Neural progenitor cell (in vitro differentiated cells): ENCODE results near the gene PNKP. TPM values are rescaled to one million over a fixed set of nuclear protein-coding genes. Genes with fewer than 3 reads are reported as not detected.
A peak's percentile ranks its signal among the peaks of the same experiment; 100 is the strongest.

Source experiments
- DNase-seq: peaks from one replicate; pipeline ENCODE4 v3.0.0-alpha.2; 2016; ENCODE audit warnings: low spot score
- H2AFZ ChIP-seq: fragments of 200-600 bp; sonication (generic); replicated peaks from 2 replicates; pipeline ENCODE4 v1.6.1; 2016; ENCODE audit warnings: antibody characterized with exemption
- H3F3A ChIP-seq: fragments of 200-600 bp; sonication (generic); 2 replicates; pipeline ENCODE4 v1.6.1; 2016; ENCODE audit warnings: antibody characterized with exemption, low read depth
- H3K27ac ChIP-seq: fragments of 200-600 bp; sonication (generic); 2 replicates; pipeline ENCODE4 v1.5.1; 2016; ENCODE audit warnings: mild to moderate bottlenecking
- H3K27me3 ChIP-seq: fragments of 200-600 bp; sonication (generic); 2 replicates; pipeline ENCODE4 v1.6.1; 2016; ENCODE audit warnings: mild to moderate bottlenecking, moderate library complexity
- H3K36me3 ChIP-seq: fragments of 200-600 bp; sonication (generic); 2 replicates; pipeline ENCODE4 v1.5.1; 2016
- H3K4me1 ChIP-seq: fragments of 200-600 bp; sonication (generic); 2 replicates; pipeline ENCODE4 v1.6.1; 2016; ENCODE audit warnings: mixed run types
- H3K4me2 ChIP-seq: fragments of 200-600 bp; sonication (generic); 2 replicates; pipeline ENCODE4 v1.6.1; 2016
- H3K4me3 ChIP-seq: fragments of 200-600 bp; sonication (generic); 2 replicates; pipeline ENCODE4 v1.5.1; 2016
- H3K79me2 ChIP-seq: fragments of 200-600 bp; sonication (generic); 2 replicates; pipeline ENCODE4 v1.6.1; 2016; ENCODE audit warnings: low read depth
- H3K9ac ChIP-seq: fragments of 200-600 bp; sonication (generic); 2 replicates; pipeline ENCODE4 v1.6.1; 2016
- H3K9me3 ChIP-seq: fragments of 200-600 bp; sonication (generic); 2 replicates; pipeline ENCODE4 v1.5.1; 2016; ENCODE audit warnings: low read depth
- H4K20me1 ChIP-seq: fragments of 200-600 bp; sonication (generic); 2 replicates; pipeline ENCODE4 v1.6.1; 2016; ENCODE audit warnings: low read depth
- H3K27ac Mint-ChIP-seq: 3 replicates; pipeline ENCODE4 v1.8.0; 2021; ENCODE audit warnings: mixed read lengths
- H3K27me3 Mint-ChIP-seq: 2 replicates; pipeline ENCODE4 v1.8.0; 2022; ENCODE audit warnings: low read depth, mild to moderate bottlenecking, inconsistent platforms, moderate library complexity, mixed read lengths; ENCODE audit not compliant: insufficient read depth
- H3K36me3 Mint-ChIP-seq: 3 replicates; pipeline ENCODE4 v1.8.0; 2021; ENCODE audit warnings: mixed read lengths
- H3K4me1 Mint-ChIP-seq: 3 replicates; pipeline ENCODE4 v1.8.0; 2021; ENCODE audit warnings: mixed read lengths
- H3K4me3 Mint-ChIP-seq: 3 replicates; pipeline ENCODE4 v1.8.0; 2021; ENCODE audit warnings: mild to moderate bottlenecking, moderate library complexity, mixed read lengths
- H3K9me3 Mint-ChIP-seq: 3 replicates; pipeline ENCODE4 v1.8.0; 2020; ENCODE audit warnings: mixed read lengths
- CTCF ChIP-seq: fragments of 200-600 bp; sonication (generic); IDR thresholded peaks from 2 replicates; pipeline ENCODE4 v1.5.1; 2017; ENCODE audit warnings: antibody characterized with exemption, mild to moderate bottlenecking
- EZH2 ChIP-seq: fragments of 200-600 bp; sonication (generic); IDR thresholded peaks from 2 replicates; pipeline ENCODE4 v1.6.1; 2017; ENCODE audit warnings: antibody characterized with exemption, mild to moderate bottlenecking, moderate library complexity
- EZH2phosphoT487 ChIP-seq: fragments of 200-600 bp; sonication (generic); IDR thresholded peaks from 2 replicates; pipeline ENCODE4 v1.6.1; 2017; ENCODE audit warnings: antibody characterized with exemption
- total RNA-seq: library from RNA; depleted of rRNA; stranded (reverse); fragments of >200 nt; gene quantifications from 2 replicates; pipeline ENCODE4 v1.2.3, GENCODE V29; 2015; ENCODE audit warnings: low replicate concordance

Gene PNKP
- total RNA-seq, 1 donor from 2014 or later: 41.1 TPM

DNA sequence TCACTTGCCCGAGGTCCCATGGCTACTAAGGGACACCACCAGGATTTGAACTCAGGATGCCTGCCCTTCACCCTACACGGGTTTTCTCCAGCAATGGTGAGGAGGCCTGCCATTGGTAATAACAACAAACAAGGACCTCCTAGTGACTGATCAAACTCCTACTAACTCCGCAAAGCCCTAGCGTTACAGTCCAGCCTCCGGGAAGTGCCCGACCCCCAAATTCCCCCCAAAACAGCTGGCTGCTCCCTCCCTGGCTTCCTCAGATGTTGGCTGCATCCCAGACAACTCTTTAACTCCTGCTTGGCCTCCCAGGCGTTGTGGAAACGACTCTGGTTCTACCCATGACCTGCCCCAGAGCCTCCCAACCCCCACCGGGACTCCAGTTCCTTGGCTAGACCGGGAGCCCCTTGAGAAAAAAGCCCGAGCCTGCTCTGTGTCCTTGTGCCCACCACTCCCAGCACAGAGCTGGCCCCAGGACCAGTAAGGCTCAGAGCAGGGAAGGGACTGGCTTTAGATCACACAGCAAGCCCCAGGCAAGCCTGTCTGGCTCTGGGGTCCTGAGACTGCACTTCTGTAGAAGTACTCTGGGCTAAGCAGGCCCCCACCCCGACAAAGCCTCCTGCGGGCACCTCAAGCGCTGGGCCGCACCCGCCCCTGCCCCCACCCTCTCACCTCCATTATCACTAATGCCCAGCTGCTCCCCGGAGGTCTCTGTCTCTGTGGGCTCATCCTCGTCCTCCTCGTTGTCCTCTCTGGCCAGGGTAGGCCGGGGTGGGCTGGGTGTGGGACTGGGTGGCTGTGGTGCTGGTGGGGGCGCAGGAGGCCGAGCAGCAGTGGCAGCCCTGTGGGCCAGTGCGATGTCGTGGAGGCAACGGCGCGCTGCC lies 5.1 kb upstream of the PNKP start:
- no peak overlapping the region for H3K4me2 ChIP-seq
- H3K9ac ChIP-seq: no peak overlapping the region
- no peaks in the 10 kb centered on the region for H3K36me3 ChIP-seq
- H3K27ac ChIP-seq: no peak overlapping the region
- H2AFZ ChIP-seq: no peak overlapping the region
- no peak for TF ChIP-seq EZH2
- TF ChIP-seq CTCF: no peak
- no peak for TF ChIP-seq EZH2phosphoT487
- H3K79me2 ChIP-seq: peaks cover 23% of the 10 kb centered on the region
- no peaks in the 10 kb centered on the region for H3K9me3 ChIP-seq
- peak overlapping the region; percentile 67 for H3K4me3 Mint-ChIP-seq
- peaks cover 25% of the 10 kb centered on the region for H3K4me1 Mint-ChIP-seq
- no peaks in the 10 kb centered on the region for H3K9me3 Mint-ChIP-seq
- H3K27me3 Mint-ChIP-seq: peaks cover 6% of the 10 kb centered on the region
- peaks cover 32% of the 10 kb centered on the region for H3F3A ChIP-seq
- H3K27me3 ChIP-seq: no peaks in the 10 kb centered on the region
- no peak overlapping the region for H3K4me3 ChIP-seq
- H4K20me1 ChIP-seq: no peaks in the 10 kb centered on the region
- DNase-seq: no peak
- peak overlapping the region; percentile 59 for H3K27ac Mint-ChIP-seq
- H3K36me3 Mint-ChIP-seq: peaks cover 2% of the 10 kb centered on the region
- H3K4me1 ChIP-seq: peaks cover 17% of the 10 kb centered on the region

DNA sequence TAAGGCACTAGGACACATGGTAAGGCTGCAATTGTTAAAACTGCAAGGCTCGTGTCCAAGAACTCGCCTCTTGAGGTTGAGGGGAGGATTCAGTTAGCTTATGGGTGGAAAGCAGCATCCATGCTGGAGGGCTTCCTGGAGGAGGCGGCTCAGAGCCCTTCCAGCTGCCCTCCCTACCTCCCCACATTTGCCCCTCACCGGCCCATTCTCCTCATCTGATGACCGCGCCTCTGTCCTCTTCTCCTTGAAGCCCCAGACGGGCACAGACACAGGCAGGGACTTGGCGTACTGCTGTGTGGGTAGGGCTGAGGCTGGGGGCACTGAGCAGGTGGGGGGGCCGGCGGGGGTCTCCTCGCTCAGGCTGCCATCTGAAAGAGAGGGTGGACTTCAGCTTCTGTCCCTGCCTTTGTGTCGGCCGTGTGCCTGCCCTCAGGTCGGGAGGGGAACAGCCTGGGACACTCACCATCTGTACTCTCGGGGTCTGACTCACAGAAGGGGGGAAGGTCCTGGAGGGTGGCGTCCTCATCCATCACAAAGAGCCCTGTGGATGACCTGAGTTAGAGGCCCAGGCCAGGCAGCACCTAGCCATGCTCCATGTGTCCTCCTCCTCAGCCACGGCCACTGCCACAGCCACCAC lies 4.1 kb upstream of the PNKP start:
- no peak overlapping the region for H3K27ac Mint-ChIP-seq
- no peaks in the 10 kb centered on the region for H3K9me3 Mint-ChIP-seq
- TF ChIP-seq EZH2: no peak
- TF ChIP-seq CTCF: no peak
- no peak for TF ChIP-seq EZH2phosphoT487
- peaks cover 9% of the 10 kb centered on the region for H3K27me3 Mint-ChIP-seq
- Histone ChIP-seq H4K20me1 (no peaks in the 10 kb centered on the region), H3K27ac (no peak overlapping the region), H3F3A (peaks cover 41% of the 10 kb centered on the region), H3K36me3 (no peaks in the 10 kb centered on the region), H3K4me1 (peaks cover 17% of the 10 kb centered on the region), H3K9me3 (no peaks in the 10 kb centered on the region), H3K79me2 (peaks cover 26% of the 10 kb centered on the region), H3K4me3 (no peak overlapping the region), H3K27me3 (no peaks in the 10 kb centered on the region), H3K4me2 (no peak overlapping the region), H3K9ac (no peak overlapping the region), H2AFZ (no peak overlapping the region)
- DNase-seq: no peak
- H3K4me1 Mint-ChIP-seq: peaks cover 32% of the 10 kb centered on the region
- peak overlapping the region; percentile 67 for H3K4me3 Mint-ChIP-seq
- H3K36me3 Mint-ChIP-seq: peaks cover 2% of the 10 kb centered on the region

DNA sequence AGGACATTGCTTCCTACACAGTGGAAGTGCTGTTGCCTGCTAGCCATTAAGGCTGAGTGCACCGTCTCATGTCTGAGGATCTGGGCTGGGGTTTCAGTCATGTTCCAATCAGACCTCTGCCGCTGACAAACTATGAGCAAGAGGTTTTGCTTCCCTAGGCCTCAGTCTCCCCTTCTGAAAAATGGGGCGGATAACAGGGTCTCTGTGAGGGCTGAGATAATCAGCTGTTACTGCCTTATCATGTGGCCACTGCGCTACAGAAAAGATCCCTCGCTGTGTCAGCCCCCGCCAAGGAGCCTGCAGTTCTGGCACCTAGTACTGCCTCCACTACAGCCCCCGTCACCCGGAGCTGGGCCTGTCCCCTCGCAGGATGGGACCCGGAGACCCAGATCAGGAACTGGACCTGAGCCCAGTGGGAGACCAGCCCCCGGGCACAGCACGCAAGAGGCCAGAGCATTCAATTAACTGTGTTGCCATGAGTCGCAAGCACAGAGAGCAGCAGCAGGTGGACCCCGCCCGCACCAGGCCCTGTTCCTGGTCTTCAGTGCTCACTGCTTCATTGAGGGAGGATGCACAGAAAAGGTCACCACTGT lies 3.0 kb upstream of the PNKP start:
- Histone ChIP-seq H3K27me3 (no peaks in the 10 kb centered on the region), H3K27ac (peak overlapping the region; percentile 79), H2AFZ (no peak overlapping the region), H3K4me2 (peak overlapping the region; percentile 77), H3K4me1 (peaks cover 17% of the 10 kb centered on the region), H3K36me3 (no peaks in the 10 kb centered on the region), H3K4me3 (peak overlapping the region; percentile 50), H3K9ac (no peak overlapping the region), H3F3A (peaks cover 47% of the 10 kb centered on the region), H3K79me2 (peaks cover 31% of the 10 kb centered on the region), H3K9me3 (no peaks in the 10 kb centered on the region), H4K20me1 (peaks cover under 1% of the 10 kb centered on the region)
- peaks cover 41% of the 10 kb centered on the region for H3K4me1 Mint-ChIP-seq
- DNase-seq: no peak
- H3K27me3 Mint-ChIP-seq: peaks cover 9% of the 10 kb centered on the region
- TF ChIP-seq EZH2phosphoT487 (no peak), CTCF (no peak), EZH2 (no peak)
- no peaks in the 10 kb centered on the region for H3K9me3 Mint-ChIP-seq
- peaks cover 4% of the 10 kb centered on the region for H3K36me3 Mint-ChIP-seq
- H3K4me3 Mint-ChIP-seq: no peak overlapping the region
- H3K27ac Mint-ChIP-seq: peak overlapping the region; percentile 93
